ENCODE results near the gene TRPV2.
"Not testable (repeated sequence)": the region's sequence is repeated elsewhere in the genome, so short reads cannot be mapped to it uniquely, and the experiment has no call there.

GRCh38 chr17:16403847-16404246 lies 11.5 kb upstream of the TRPV2 start:
- TF ChIP-seq CTCF (conservative IDR thresholded peaks at IDR 0.05); ZFX (IDR thresholded peaks at IDR 0.05): not testable (repeated sequence)

Measured in C4-2B (cell line).